ENCODE results near the gene GJA4.
A peak's percentile ranks its signal among the peaks of the same experiment; 100 is the strongest.

Gene GJA4

GRCh38 chr1:34839526-34840305 lies 46.9 kb downstream of the GJA4 start:
- no peak for TF ChIP-seq JUND (IDR thresholded peaks at IDR 0.05; ENCODE audit: low read depth)
- no peak for DNase-seq (ENCODE audit: low read depth in 1 of 2, low spot score in 1 of 2)
- in situ Hi-C loops (cut with HindIII; ENCODE audit: low pct_unique_long_range_greater_than_20kb, low sequenced_read_pairs) = no loop called here

GRCh38 chr1:34840426-34840825 lies 47.6 kb downstream of the GJA4 start:
- DNase-seq (ENCODE audit: low read depth in 1 of 2, low spot score in 1 of 2) = no peak
- TF ChIP-seq JUND (IDR thresholded peaks at IDR 0.05; ENCODE audit: low read depth) = no peak
- in situ Hi-C loops (cut with HindIII; ENCODE audit: low pct_unique_long_range_greater_than_20kb, low sequenced_read_pairs) = no loop called here

DNA sequence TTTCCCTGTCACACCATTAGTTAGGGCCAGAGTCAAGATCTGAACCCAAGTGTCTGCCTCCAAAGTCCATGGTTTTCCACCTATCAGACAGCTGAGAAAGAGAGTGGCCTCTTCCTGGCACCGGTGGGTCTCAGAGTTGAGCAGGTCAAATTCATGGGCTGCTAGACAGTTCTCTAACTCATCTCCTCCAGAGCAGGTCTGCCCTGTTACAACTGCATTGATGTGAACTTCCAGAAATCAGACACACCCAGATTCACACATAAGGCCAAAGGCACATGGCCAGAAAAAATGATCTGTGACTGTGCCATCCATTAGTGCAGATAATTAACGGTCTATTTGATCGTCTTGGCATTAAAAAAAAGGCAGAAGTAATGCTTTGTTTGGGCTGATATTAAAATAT lies 49.3 kb downstream of the GJA4 start:
- no peak for TF ChIP-seq JUND (IDR thresholded peaks at IDR 0.05; ENCODE audit: low read depth)
- in situ Hi-C loops (cut with HindIII; ENCODE audit: low pct_unique_long_range_greater_than_20kb, low sequenced_read_pairs) = no loop called here
- DNase-seq (ENCODE audit: low read depth in 1 of 2, low spot score in 1 of 2) = no peak

DNA sequence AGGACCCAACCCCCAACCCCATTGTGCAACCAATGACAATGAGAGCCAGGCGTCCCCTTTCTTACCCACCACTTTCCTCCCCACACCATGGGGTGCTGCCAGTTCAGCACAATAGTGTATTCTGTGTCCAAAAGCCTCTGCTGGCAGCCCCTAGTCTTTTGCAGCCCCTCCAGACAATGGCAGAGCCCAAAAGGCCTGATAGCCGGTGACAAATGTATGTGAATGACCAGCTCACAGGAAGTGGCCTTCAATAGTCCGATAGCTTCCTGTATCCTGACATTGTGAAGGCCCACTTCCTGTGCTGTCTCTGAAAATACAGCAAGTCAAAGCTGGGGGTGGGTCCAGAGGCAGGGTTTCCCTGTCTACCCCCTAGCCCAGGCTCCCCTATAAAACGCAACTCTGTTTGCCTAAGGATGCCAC lies 50.2 kb downstream of the GJA4 start:
- TF ChIP-seq JUND (IDR thresholded peaks at IDR 0.05; ENCODE audit: low read depth) = no peak
- in situ Hi-C loops (cut with HindIII; ENCODE audit: low pct_unique_long_range_greater_than_20kb, low sequenced_read_pairs) = no loop called here
- no peak for DNase-seq (ENCODE audit: low read depth in 1 of 2, low spot score in 1 of 2)

GRCh38 chr1:34843392-34844251 lies 50.8 kb downstream of the GJA4 start:
- DNase-seq (ENCODE audit: low read depth in 1 of 2, low spot score in 1 of 2) = no peak
- in situ Hi-C loops (cut with HindIII; ENCODE audit: low pct_unique_long_range_greater_than_20kb, low sequenced_read_pairs) = no loop called here
- TF ChIP-seq JUND (IDR thresholded peaks at IDR 0.05; ENCODE audit: low read depth) = no peak

GRCh38 chr1:34844252-34844634 lies 51.4 kb downstream of the GJA4 start:
- DNase-seq (ENCODE audit: low read depth in 1 of 2, low spot score in 1 of 2) = peak in 1 of 2 experiments; percentile 12
- in situ Hi-C loops (cut with HindIII; ENCODE audit: low pct_unique_long_range_greater_than_20kb, low sequenced_read_pairs) = no loop called here
- no peak for TF ChIP-seq JUND (IDR thresholded peaks at IDR 0.05; ENCODE audit: low read depth)

All from T47D (cell line).